HepG2 (cell line): ENCODE measurements around the gene WDR5B. TPM values are rescaled to one million over a fixed set of nuclear protein-coding genes. Genes with fewer than 3 reads are reported as not detected.
A peak's percentile ranks its signal among the peaks of the same experiment; 100 is the strongest.

ENCODE experiments used
- BCL6 ChIP-seq: IDR thresholded peaks from 2 replicates; pipeline ENCODE4 v1.6.1; 2016; ENCODE audit warnings: missing genetic modification reagents, missing compliant biosample characterization
- ERF ChIP-seq: IDR thresholded peaks from 2 replicates; pipeline ENCODE4 v1.6.1; 2018; ENCODE audit warnings: missing biosample characterization, missing genetic modification reagents
- HHEX ChIP-seq: IDR thresholded peaks from 2 replicates; pipeline ENCODE4 v1.6.1; 2016; ENCODE audit warnings: control low read depth
- ISL2 ChIP-seq: sonication (generic); formaldehyde crosslinking; IDR thresholded peaks from 2 replicates; pipeline ENCODE4 v1.5.0; 2020; ENCODE audit warnings: missing genetic modification reagents
- KAT8 ChIP-seq: IDR thresholded peaks from 2 replicates; pipeline ENCODE4 v1.6.1; 2016; ENCODE audit warnings: missing genetic modification reagents, missing compliant biosample characterization
- KDM4B ChIP-seq: sonication (generic); formaldehyde crosslinking; IDR thresholded peaks from 2 replicates; pipeline ENCODE4 v1.4.0; 2020; ENCODE audit warnings: missing genetic modification reagents
- POLR2A ChIP-seq, 2 experiments: IDR thresholded peaks; 2 replicates each; pipeline ENCODE4 v1.6.1; 2011; ENCODE audit warnings: low read depth in 2 of 2, low read length in 2 of 2, mild to moderate bottlenecking in 1 of 2, moderate library complexity in 1 of 2; ENCODE audit not compliant: insufficient read depth in 1 of 2
- SALL2 ChIP-seq: sonication (generic); formaldehyde crosslinking; IDR thresholded peaks from 2 replicates; pipeline ENCODE4 v1.8.1; 2023; ENCODE audit warnings: mild to moderate bottlenecking, missing genetic modification reagents, inconsistent platforms
- SMYD3 ChIP-seq: sonication (generic); formaldehyde crosslinking; IDR thresholded peaks from 2 replicates; pipeline ENCODE4 v1.8.1; 2023; ENCODE audit warnings: mild to moderate bottlenecking, missing genetic modification reagents
- SOX13 ChIP-seq, 3 experiments: fragments of 450-650 bp in 1 of 3; sonication (generic) in 1 of 3; formaldehyde crosslinking in 1 of 3; IDR thresholded peaks in 2 of 3; conservative IDR thresholded peaks in 1 of 3; 2 replicates each; pipeline versions ENCODE4 v1.5.0 to v1.6.1; 2016 to 2020; ENCODE audit warnings: antibody characterized with exemption in 1 of 3, mild to moderate bottlenecking in 1 of 3, missing compliant biosample characterization in 1 of 3, missing genetic modification reagents in 1 of 3, moderate library complexity in 1 of 3
- SOX5 ChIP-seq: IDR thresholded peaks from 2 replicates; pipeline ENCODE4 v1.6.1; 2016; ENCODE audit warnings: borderline replicate concordance
- TARDBP ChIP-seq: sonication (generic); formaldehyde crosslinking; IDR thresholded peaks from 2 replicates; pipeline ENCODE4 v1.8.0; 2022; ENCODE audit warnings: mild to moderate bottlenecking, missing genetic modification reagents
- XRCC5 ChIP-seq: fragments of 200-400 bp; formaldehyde crosslinking; optimal IDR thresholded peaks from 2 replicates; pipeline ENCODE3; 2017; ENCODE audit warnings: mild to moderate bottlenecking, low read length
- ZNF124 ChIP-seq: sonication (generic); formaldehyde crosslinking; IDR thresholded peaks from 2 replicates; pipeline ENCODE4 v1.4.0; 2020; ENCODE audit warnings: missing genetic modification reagents
- ZNF556 ChIP-seq: sonication (generic); formaldehyde crosslinking; IDR thresholded peaks from 2 replicates; pipeline ENCODE4 v1.4.0; 2020; ENCODE audit warnings: mild to moderate bottlenecking, missing genetic modification reagents, borderline replicate concordance
- ZNF574 ChIP-seq: sonication (generic); formaldehyde crosslinking; IDR thresholded peaks from 2 replicates; pipeline ENCODE4 v1.4.0; 2020; ENCODE audit warnings: missing genetic modification reagents
- ZNF605 ChIP-seq: sonication (generic); formaldehyde crosslinking; IDR thresholded peaks from 2 replicates; pipeline ENCODE4 v1.8.0; 2022; ENCODE audit warnings: mild to moderate bottlenecking, missing genetic modification reagents
- ZNF781 ChIP-seq: sonication (generic); formaldehyde crosslinking; IDR thresholded peaks from 2 replicates; pipeline ENCODE4 v1.5.1; 2020; ENCODE audit warnings: borderline replicate concordance, mild to moderate bottlenecking, missing genetic modification reagents; ENCODE audit errors: not compliant biosample characterization
- polyA plus RNA-seq, 8 experiments: library from polyadenylated mRNA; depleted of rRNA in 3 of 8; stranded (reverse) in 7 of 8; unstranded in 1 of 8; fragments of >200 nt; fragmentation: Illumina TruSeq in 4 of 8; extraction: Trizol in 4 of 8; gene quantifications; 2 replicates each; pipeline versions ENCODE4 v1.2.1 to v1.2.3, GENCODE V29; 2011 to 2016; ENCODE audit warnings: low read depth in 4 of 8, missing spikeins in 1 of 8, mixed read lengths in 1 of 8; ENCODE audit not compliant: insufficient read depth in 1 of 8
- total RNA-seq, 5 experiments: library from RNA; depleted of rRNA; stranded (reverse); fragments of >200 nt; fragmentation: Illumina TruSeq; extraction: Trizol; gene quantifications; 2 replicates each; pipeline ENCODE4 v1.2.3, GENCODE V29; 2016; ENCODE audit warnings: low read depth in 1 of 5
- TF ChIP-seq, protein P1 (sequence below): IDR thresholded peaks from 2 replicates; pipeline ENCODE4 v1.6.1; 2016; ENCODE audit warnings: low read depth, missing genetic modification reagents, missing compliant biosample characterization
- TF ChIP-seq, protein P2 (sequence below): sonication (generic); formaldehyde crosslinking; IDR thresholded peaks from 2 replicates; pipeline ENCODE4 v1.4.0; 2020; ENCODE audit warnings: missing genetic modification reagents

Gene WDR5B
- total and polyA plus RNA-seq, 2 of the 13 experiments (the other 11 are each of a cell fraction or from before 2014, with no cell fraction given), result 2.5 to 3.6 TPM

GRCh38 chr3:122365582-122366378, 50.1 kb downstream of the WDR5B start (continued):
- TF ChIP-seq, protein P1, sequence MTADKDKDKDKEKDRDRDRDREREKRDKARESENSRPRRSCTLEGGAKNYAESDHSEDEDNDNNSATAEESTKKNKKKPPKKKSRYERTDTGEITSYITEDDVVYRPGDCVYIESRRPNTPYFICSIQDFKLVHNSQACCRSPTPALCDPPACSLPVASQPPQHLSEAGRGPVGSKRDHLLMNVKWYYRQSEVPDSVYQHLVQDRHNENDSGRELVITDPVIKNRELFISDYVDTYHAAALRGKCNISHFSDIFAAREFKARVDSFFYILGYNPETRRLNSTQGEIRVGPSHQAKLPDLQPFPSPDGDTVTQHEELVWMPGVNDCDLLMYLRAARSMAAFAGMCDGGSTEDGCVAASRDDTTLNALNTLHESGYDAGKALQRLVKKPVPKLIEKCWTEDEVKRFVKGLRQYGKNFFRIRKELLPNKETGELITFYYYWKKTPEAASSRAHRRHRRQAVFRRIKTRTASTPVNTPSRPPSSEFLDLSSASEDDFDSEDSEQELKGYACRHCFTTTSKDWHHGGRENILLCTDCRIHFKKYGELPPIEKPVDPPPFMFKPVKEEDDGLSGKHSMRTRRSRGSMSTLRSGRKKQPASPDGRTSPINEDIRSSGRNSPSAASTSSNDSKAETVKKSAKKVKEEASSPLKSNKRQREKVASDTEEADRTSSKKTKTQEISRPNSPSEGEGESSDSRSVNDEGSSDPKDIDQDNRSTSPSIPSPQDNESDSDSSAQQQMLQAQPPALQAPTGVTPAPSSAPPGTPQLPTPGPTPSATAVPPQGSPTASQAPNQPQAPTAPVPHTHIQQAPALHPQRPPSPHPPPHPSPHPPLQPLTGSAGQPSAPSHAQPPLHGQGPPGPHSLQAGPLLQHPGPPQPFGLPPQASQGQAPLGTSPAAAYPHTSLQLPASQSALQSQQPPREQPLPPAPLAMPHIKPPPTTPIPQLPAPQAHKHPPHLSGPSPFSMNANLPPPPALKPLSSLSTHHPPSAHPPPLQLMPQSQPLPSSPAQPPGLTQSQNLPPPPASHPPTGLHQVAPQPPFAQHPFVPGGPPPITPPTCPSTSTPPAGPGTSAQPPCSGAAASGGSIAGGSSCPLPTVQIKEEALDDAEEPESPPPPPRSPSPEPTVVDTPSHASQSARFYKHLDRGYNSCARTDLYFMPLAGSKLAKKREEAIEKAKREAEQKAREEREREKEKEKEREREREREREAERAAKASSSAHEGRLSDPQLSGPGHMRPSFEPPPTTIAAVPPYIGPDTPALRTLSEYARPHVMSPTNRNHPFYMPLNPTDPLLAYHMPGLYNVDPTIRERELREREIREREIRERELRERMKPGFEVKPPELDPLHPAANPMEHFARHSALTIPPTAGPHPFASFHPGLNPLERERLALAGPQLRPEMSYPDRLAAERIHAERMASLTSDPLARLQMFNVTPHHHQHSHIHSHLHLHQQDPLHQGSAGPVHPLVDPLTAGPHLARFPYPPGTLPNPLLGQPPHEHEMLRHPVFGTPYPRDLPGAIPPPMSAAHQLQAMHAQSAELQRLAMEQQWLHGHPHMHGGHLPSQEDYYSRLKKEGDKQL (CRISPR knock-in tag), result peak; percentile 42; the same call in 1 of the 2 replicates
- peak; percentile 85 for TF ChIP-seq BCL6
- peak; percentile 93 for TF ChIP-seq TARDBP (CRISPR knock-in tag)
- peak; percentile 96 for TF ChIP-seq SOX5
- peak; percentile 22; the same call in 1 of the 2 replicates for TF ChIP-seq ZNF605 (CRISPR knock-in tag)
- peak; percentile 63; the same call in 1 of the 2 replicates for TF ChIP-seq SALL2 (CRISPR knock-in tag)
- peak; percentile 61; the same call in 1 of the 2 replicates for TF ChIP-seq ZNF556
- TF ChIP-seq KAT8 (CRISPR knock-in tag), result peak; percentile 81
- peak; percentile 60; the same call in 1 of the 2 replicates for TF ChIP-seq ZNF124 (CRISPR knock-in tag)
- TF ChIP-seq, protein P2, sequence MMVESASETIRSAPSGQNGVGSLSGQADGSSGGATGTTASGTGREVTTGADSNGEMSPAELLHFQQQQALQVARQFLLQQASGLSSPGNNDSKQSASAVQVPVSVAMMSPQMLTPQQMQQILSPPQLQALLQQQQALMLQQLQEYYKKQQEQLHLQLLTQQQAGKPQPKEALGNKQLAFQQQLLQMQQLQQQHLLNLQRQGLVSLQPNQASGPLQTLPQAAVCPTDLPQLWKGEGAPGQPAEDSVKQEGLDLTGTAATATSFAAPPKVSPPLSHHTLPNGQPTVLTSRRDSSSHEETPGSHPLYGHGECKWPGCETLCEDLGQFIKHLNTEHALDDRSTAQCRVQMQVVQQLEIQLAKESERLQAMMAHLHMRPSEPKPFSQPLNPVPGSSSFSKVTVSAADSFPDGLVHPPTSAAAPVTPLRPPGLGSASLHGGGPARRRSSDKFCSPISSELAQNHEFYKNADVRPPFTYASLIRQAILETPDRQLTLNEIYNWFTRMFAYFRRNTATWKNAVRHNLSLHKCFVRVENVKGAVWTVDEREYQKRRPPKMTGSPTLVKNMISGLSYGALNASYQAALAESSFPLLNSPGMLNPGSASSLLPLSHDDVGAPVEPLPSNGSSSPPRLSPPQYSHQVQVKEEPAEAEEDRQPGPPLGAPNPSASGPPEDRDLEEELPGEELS (CRISPR knock-in tag), result peak; percentile 94
- TF ChIP-seq ERF (CRISPR knock-in tag), result peak; percentile 54
- peak; percentile 17 for TF ChIP-seq XRCC5
- TF ChIP-seq KDM4B, result 0 out of 2 replicates have a peak, but pooled peaks have one; percentile 30
- peak; percentile 82 for TF ChIP-seq SMYD3 (CRISPR knock-in tag)
- peak; percentile 60 for TF ChIP-seq ZNF781 (CRISPR knock-in tag)
- TF ChIP-seq ISL2, result peak; percentile 90
- TF ChIP-seq SOX13 (IDR thresholded peaks at IDR 0.05), result peak; percentile 85
- TF ChIP-seq SOX13 (CRISPR knock-in tag; conservative IDR thresholded peaks at IDR 0.05 in 1 of 2, IDR thresholded peaks at IDR 0.05 in 1 of 2), result peak in 1 of 2 experiments; percentile 96; a peak in 2 of 4 replicates
- TF ChIP-seq ZNF574 (CRISPR knock-in tag), result peak; percentile 57
- TF ChIP-seq HHEX, result peak; percentile 56
- TF ChIP-seq POLR2A (IDR thresholded peaks at IDR 0.05; ENCODE audit: insufficient read depth in 1 of 2, low read depth in 2 of 2, low read length in 2 of 2), result peak in 1 of 2 experiments; percentile 42; a peak in 1 of 4 replicates
